Measurements from ENCODE around the gene FAF1. TPM values are rescaled to one million over a fixed set of nuclear protein-coding genes. Genes with fewer than 3 reads are reported as not detected.

FAF1 gene
- total RNA-seq, 1 experiment from 2014 or later = 78.7 TPM

- no peak for DNase-seq
- Mint-ChIP-seq H3K27me3 (ENCODE audit: insufficient read depth, unreplicated experiment) (no peaks in the 10 kb centered on the region), H3K9me3 (ENCODE audit: unreplicated experiment) (no peaks in the 10 kb centered on the region), H3K4me1 (ENCODE audit: low read depth, unreplicated experiment) (peaks cover 4% of the 10 kb centered on the region), H3K36me3 (ENCODE audit: insufficient read depth, unreplicated experiment) (no peaks in the 10 kb centered on the region), H3K4me3 (ENCODE audit: unreplicated experiment) (no peak overlapping the region), H3K27ac (ENCODE audit: unreplicated experiment) (no peak overlapping the region)
- Histone ChIP-seq H3K9me3 (no peaks in the 10 kb centered on the region), H3K4me1 (no peaks in the 10 kb centered on the region), H3K36me3 (ENCODE audit: control insufficient read depth, insufficient read depth, low read length) (no peaks in the 10 kb centered on the region), H3K27me3 (replicated peaks; ENCODE audit: control insufficient read depth, insufficient read depth, low read length) (no peaks in the 10 kb centered on the region), H3K4me3 (ENCODE audit: low read depth, low read length) (no peak overlapping the region)
- TF ChIP-seq CTCF (IDR thresholded peaks at IDR 0.05; ENCODE audit: insufficient read depth in 1 of 2, low read depth in 1 of 2, low read length in 1 of 2, severe bottlenecking in 1 of 2, unreplicated experiment in 1 of 2) = no peak
- CTCF ChIA-PET = no interaction called here
- no TSS peak for BruUV-seq (replicated peaks)
- intact Hi-C loops (cut with micrococcal nuclease; ENCODE audit: unreplicated experiment) = no loop called here
- POLR2A ChIA-PET = no interaction called here
Measured at GRCh38 chr1:50982611-50983010, 22.5 kb upstream of the FAF1 start.

- Mint-ChIP-seq H3K4me3 (ENCODE audit: unreplicated experiment) (no peak overlapping the region), H3K4me1 (ENCODE audit: low read depth, unreplicated experiment) (peaks cover 4% of the 10 kb centered on the region), H3K27ac (ENCODE audit: unreplicated experiment) (no peak overlapping the region), H3K36me3 (ENCODE audit: insufficient read depth, unreplicated experiment) (no peaks in the 10 kb centered on the region), H3K27me3 (ENCODE audit: insufficient read depth, unreplicated experiment) (peaks cover 2% of the 10 kb centered on the region), H3K9me3 (ENCODE audit: unreplicated experiment) (no peaks in the 10 kb centered on the region)
- no peak overlapping the region for H3K4me3 ChIP-seq (ENCODE audit: low read depth, low read length)
- intact Hi-C loops (cut with micrococcal nuclease; ENCODE audit: unreplicated experiment) = no loop called here
- H3K27me3 ChIP-seq (replicated peaks; ENCODE audit: control insufficient read depth, insufficient read depth, low read length) = no peaks in the 10 kb centered on the region
- H3K36me3 ChIP-seq (ENCODE audit: control insufficient read depth, insufficient read depth, low read length) = no peaks in the 10 kb centered on the region
- TF ChIP-seq CTCF (IDR thresholded peaks at IDR 0.05; ENCODE audit: insufficient read depth in 1 of 2, low read depth in 1 of 2, low read length in 1 of 2, severe bottlenecking in 1 of 2, unreplicated experiment in 1 of 2) = no peak
- CTCF ChIA-PET = no interaction called here
- no TSS peak for BruUV-seq (replicated peaks)
- no peaks in the 10 kb centered on the region for H3K9me3 ChIP-seq
- POLR2A ChIA-PET = no interaction called here
- no peak for DNase-seq
- no peaks in the 10 kb centered on the region for H3K4me1 ChIP-seq
Measured at GRCh38 chr1:50981741-50982140, 21.7 kb upstream of the FAF1 start.

GRCh38 chr1:50980505-50980904 lies 20.4 kb upstream of the FAF1 start:
- H3K27me3 Mint-ChIP-seq (ENCODE audit: insufficient read depth, unreplicated experiment) = peaks cover 2% of the 10 kb centered on the region
- H3K4me3 ChIP-seq (ENCODE audit: low read depth, low read length) = no peak overlapping the region
- POLR2A ChIA-PET = no interaction called here
- CTCF ChIA-PET = no interaction called here
- no peak overlapping the region for H3K4me3 Mint-ChIP-seq (ENCODE audit: unreplicated experiment)
- no peaks in the 10 kb centered on the region; the same call in 1 of the 2 replicates for H3K27me3 ChIP-seq (replicated peaks; ENCODE audit: control insufficient read depth, insufficient read depth, low read length)
- H3K36me3 ChIP-seq (ENCODE audit: control insufficient read depth, insufficient read depth, low read length) = no peaks in the 10 kb centered on the region
- TF ChIP-seq CTCF (IDR thresholded peaks at IDR 0.05; ENCODE audit: insufficient read depth in 1 of 2, low read depth in 1 of 2, low read length in 1 of 2, severe bottlenecking in 1 of 2, unreplicated experiment in 1 of 2) = no peak
- DNase-seq = no peak
- no peaks in the 10 kb centered on the region for H3K9me3 ChIP-seq
- no peak overlapping the region for H3K27ac Mint-ChIP-seq (ENCODE audit: unreplicated experiment)
- no peaks in the 10 kb centered on the region for H3K9me3 Mint-ChIP-seq (ENCODE audit: unreplicated experiment)
- no TSS peak for BruUV-seq (replicated peaks)
- intact Hi-C loops (cut with micrococcal nuclease; ENCODE audit: unreplicated experiment) = no loop called here
- no peaks in the 10 kb centered on the region for H3K36me3 Mint-ChIP-seq (ENCODE audit: insufficient read depth, unreplicated experiment)
- H3K4me1 Mint-ChIP-seq (ENCODE audit: low read depth, unreplicated experiment) = peaks cover 4% of the 10 kb centered on the region
- no peaks in the 10 kb centered on the region for H3K4me1 ChIP-seq
